HG02938 (cell line): ENCODE data around the gene EMP3.
"Not testable (repeated sequence)": the region's sequence is repeated elsewhere in the genome, so short reads cannot be mapped to it uniquely, and the experiment has no call there.

Experiments
- ATAC-seq: cut with Tn5 transposase; IDR thresholded peaks from one replicate; pipeline ENCODE4 v1.9.1; 2021; ENCODE audit warnings: mild to moderate bottlenecking, moderate library complexity; ENCODE audit not compliant: unreplicated experiment

The EMP3 gene

GRCh38 chr19:48325265-48325910 lies at the start of gene EMP3:
EMP3 (plus strand) TSS chr19:48325552; CDS start chr19:48326845, 1,293 bp downstream.
- ATAC-seq, result no peak

GRCh38 chr19:48279747-48280146 lies 45.6 kb upstream of the EMP3 start:
- no peak for ATAC-seq

- ATAC-seq, result no peak
Observed at GRCh38 chr19:48283908-48284307, 41.4 kb upstream of the EMP3 start.

GRCh38 chr19:48284896-48285295 lies 40.5 kb upstream of the EMP3 start:
- no peak for ATAC-seq

- ATAC-seq, result no peak
Observed at GRCh38 chr19:48287748-48288147, 37.6 kb upstream of the EMP3 start.

GRCh38 chr19:48290401-48290770 lies 35.0 kb upstream of the EMP3 start:
- no peak for ATAC-seq

GRCh38 chr19:48290771-48291488 lies 34.4 kb upstream of the EMP3 start:
- no peak for ATAC-seq

- ATAC-seq, result not testable (repeated sequence)
Observed at GRCh38 chr19:48291489-48291815, 33.9 kb upstream of the EMP3 start.

- no peak for ATAC-seq
Observed at GRCh38 chr19:48292798-48293197, 32.6 kb upstream of the EMP3 start.

- ATAC-seq, result no peak
Observed at GRCh38 chr19:48295458-48295857, 29.9 kb upstream of the EMP3 start.

GRCh38 chr19:48296963-48297734 lies 28.2 kb upstream of the EMP3 start:
- ATAC-seq, result no peak

GRCh38 chr19:48297975-48298374 lies 27.4 kb upstream of the EMP3 start:
- no peak for ATAC-seq

GRCh38 chr19:48301886-48302599 lies 23.3 kb upstream of the EMP3 start:
- no peak for ATAC-seq

- ATAC-seq, result no peak
Observed at GRCh38 chr19:48302600-48302959, 22.8 kb upstream of the EMP3 start.

- no peak for ATAC-seq
Observed at GRCh38 chr19:48303367-48303766, 22.0 kb upstream of the EMP3 start.

GRCh38 chr19:48303866-48304265 lies 21.5 kb upstream of the EMP3 start:
- ATAC-seq, result no peak

GRCh38 chr19:48308631-48309586 lies 16.4 kb upstream of the EMP3 start:
- no peak for ATAC-seq

- ATAC-seq, result not testable (repeated sequence)
Observed at GRCh38 chr19:48309731-48310130, 15.6 kb upstream of the EMP3 start.

- no peak for ATAC-seq
Observed at GRCh38 chr19:48310227-48310626, 15.1 kb upstream of the EMP3 start.

GRCh38 chr19:48311384-48311783 lies 14.0 kb upstream of the EMP3 start:
- ATAC-seq, result no peak
